OCI-LY3 (cell line): Measurements from ENCODE around the gene CRTAC1.

ENCODE experiments used
- H2AFZ ChIP-seq: fragments of 200-600, 300-600 bp; shearing (Covaris generic); 2 replicates; pipeline ENCODE4 v1.6.0; 2014; ENCODE audit warnings: antibody characterized with exemption, low read depth, low read length
- H3K27ac ChIP-seq: fragments of 200-600, 300-600 bp; sonication (generic); 2 replicates; pipeline ENCODE4 v1.5.1; 2014; ENCODE audit warnings: mild to moderate bottlenecking, low read length, moderate library complexity, mixed read lengths
- H3K27me3 ChIP-seq: fragments of 200-600, 300-600 bp; sonication (generic); 2 replicates; pipeline ENCODE4 v1.6.1; 2014; ENCODE audit warnings: low read depth, low read length, mixed read lengths
- H3K36me3 ChIP-seq: fragments of 200-600, 300-600 bp; sonication (generic); replicated peaks from 2 replicates; pipeline ENCODE3; 2014; ENCODE audit warnings: low read depth, low read length, mixed read lengths
- H3K4me1 ChIP-seq: fragments of 300-600, 200-600 bp; sonication (generic); 2 replicates; pipeline ENCODE4 v1.6.1; 2014; ENCODE audit warnings: low read length, mixed read lengths
- H3K4me2 ChIP-seq: fragments of 200-600, 300-600 bp; sonication (generic); 2 replicates; pipeline ENCODE4 v1.6.1; 2014; ENCODE audit warnings: low read length, mixed read lengths
- H3K4me3 ChIP-seq: fragments of 300-600, 200-600 bp; sonication (generic); 2 replicates; pipeline ENCODE4 v1.5.1; 2014; ENCODE audit warnings: antibody characterized with exemption, mild to moderate bottlenecking, low read length, moderate library complexity
- H3K79me2 ChIP-seq: fragments of 300-600, 200-600 bp; shearing (Covaris generic); 2 replicates; pipeline ENCODE4 v1.6.1; 2014; ENCODE audit warnings: mild to moderate bottlenecking, low read length, mixed read lengths
- H3K9ac ChIP-seq: fragments of 300-600, 200-600 bp; shearing (Covaris generic); 2 replicates; pipeline ENCODE4 v1.6.0; 2014; ENCODE audit warnings: mild to moderate bottlenecking, low read length, moderate library complexity
- H3K9me3 ChIP-seq: fragments of 200-600, 300-600 bp; shearing (Covaris generic); 2 replicates; pipeline ENCODE4 v1.6.1; 2014; ENCODE audit warnings: low read length, mixed read lengths; ENCODE audit not compliant: insufficient read depth
- H4K20me1 ChIP-seq: fragments of 200-600, 300-600 bp; sonication (generic); 2 replicates; pipeline ENCODE4 v1.6.1; 2016; ENCODE audit warnings: low read length, mixed read lengths; ENCODE audit not compliant: insufficient read depth
- EZH2phosphoT487 ChIP-seq: fragments of 200-600 bp; shearing (Covaris generic); IDR thresholded peaks from 2 replicates; pipeline ENCODE4 v1.6.1; 2018; ENCODE audit warnings: antibody characterized with exemption, mixed run types, low read depth
- TF ChIP-seq, protein P1 (sequence below): fragments of 200-600, 300-600 bp; sonication (generic); IDR thresholded peaks from 2 replicates; pipeline ENCODE4 v1.5.1; 2014; ENCODE audit warnings: antibody characterized with exemption, low read length, low read depth

CRTAC1 gene

DNA sequence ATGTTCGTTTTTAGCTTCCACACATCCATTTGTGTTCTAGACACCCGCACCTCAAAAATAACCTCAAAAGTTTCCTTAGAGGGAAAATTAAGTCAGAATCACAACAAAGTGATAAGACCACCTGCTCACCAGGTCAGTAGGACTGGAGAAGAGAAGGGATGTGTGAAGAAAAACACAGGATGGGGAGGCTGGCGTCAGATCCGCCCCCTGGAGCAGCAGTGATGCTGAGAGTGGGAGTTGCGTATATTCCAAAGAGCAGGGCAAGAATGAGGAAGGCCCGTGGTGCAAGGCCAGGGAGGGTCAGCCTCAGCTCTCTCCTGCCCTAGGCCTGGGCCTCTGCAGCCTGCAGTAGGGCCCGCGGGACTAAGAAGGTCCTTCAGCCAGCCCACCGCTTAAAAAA, 28.7 kb downstream of the CRTAC1 start:
- Histone ChIP-seq H3K4me2 (no peak overlapping the region), H3K27ac (no peak overlapping the region), H2AFZ (no peak overlapping the region), H3K4me3 (no peak overlapping the region), H3K9me3 (no peaks in the 10 kb centered on the region), H3K9ac (no peak overlapping the region), H3K36me3 (no peaks in the 10 kb centered on the region), H3K79me2 (no peaks in the 10 kb centered on the region), H3K27me3 (no peaks in the 10 kb centered on the region), H3K4me1 (no peaks in the 10 kb centered on the region), H4K20me1 (no peaks in the 10 kb centered on the region)
- no peak for TF ChIP-seq EZH2phosphoT487
- TF ChIP-seq, protein P1, sequence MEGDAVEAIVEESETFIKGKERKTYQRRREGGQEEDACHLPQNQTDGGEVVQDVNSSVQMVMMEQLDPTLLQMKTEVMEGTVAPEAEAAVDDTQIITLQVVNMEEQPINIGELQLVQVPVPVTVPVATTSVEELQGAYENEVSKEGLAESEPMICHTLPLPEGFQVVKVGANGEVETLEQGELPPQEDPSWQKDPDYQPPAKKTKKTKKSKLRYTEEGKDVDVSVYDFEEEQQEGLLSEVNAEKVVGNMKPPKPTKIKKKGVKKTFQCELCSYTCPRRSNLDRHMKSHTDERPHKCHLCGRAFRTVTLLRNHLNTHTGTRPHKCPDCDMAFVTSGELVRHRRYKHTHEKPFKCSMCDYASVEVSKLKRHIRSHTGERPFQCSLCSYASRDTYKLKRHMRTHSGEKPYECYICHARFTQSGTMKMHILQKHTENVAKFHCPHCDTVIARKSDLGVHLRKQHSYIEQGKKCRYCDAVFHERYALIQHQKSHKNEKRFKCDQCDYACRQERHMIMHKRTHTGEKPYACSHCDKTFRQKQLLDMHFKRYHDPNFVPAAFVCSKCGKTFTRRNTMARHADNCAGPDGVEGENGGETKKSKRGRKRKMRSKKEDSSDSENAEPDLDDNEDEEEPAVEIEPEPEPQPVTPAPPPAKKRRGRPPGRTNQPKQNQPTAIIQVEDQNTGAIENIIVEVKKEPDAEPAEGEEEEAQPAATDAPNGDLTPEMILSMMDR: no peak

DNA sequence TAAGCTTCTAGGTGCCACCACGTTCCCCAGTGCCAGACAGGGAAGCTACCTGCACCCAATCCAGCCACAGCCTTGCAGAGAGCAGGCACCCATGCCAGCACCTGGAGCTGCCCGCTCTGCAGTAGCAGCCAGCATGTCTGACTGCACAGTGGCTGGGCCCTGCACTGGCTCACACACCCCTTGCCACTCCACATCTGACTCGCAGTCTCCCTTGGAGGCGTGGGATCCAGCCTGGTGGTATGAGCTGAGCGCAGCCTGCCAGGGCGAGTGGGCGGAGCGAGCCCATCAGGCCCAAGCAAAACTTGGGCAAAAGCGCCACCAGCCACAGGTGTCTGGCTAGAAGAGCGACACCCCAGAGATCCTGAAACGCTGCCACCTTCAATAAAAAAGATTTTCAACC, 30.1 kb downstream of the CRTAC1 start:
- Histone ChIP-seq H4K20me1 (no peaks in the 10 kb centered on the region), H3K9me3 (no peaks in the 10 kb centered on the region), H2AFZ (no peak overlapping the region), H3K27me3 (no peaks in the 10 kb centered on the region), H3K4me1 (no peaks in the 10 kb centered on the region), H3K27ac (no peak overlapping the region), H3K4me2 (no peak overlapping the region), H3K9ac (no peak overlapping the region), H3K79me2 (no peaks in the 10 kb centered on the region), H3K36me3 (no peaks in the 10 kb centered on the region), H3K4me3 (no peak overlapping the region)
- no peak for TF ChIP-seq EZH2phosphoT487
- TF ChIP-seq, protein P1: no peak

DNA sequence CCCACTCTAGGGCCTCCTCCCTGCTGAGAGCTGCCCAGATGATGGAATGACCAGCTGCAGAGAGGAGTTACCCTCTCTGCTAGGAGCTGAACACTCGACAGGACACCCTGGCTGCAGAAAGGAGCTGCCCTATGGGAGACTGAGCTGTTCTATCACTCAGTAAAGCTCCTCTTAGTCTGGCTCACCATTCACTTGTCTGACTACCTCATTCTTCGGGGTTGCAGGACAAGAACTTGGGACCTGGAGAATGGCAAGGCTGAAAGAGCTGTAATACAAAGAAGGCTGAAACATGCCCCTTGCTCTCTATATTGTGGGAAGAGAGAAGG, 30.5 kb downstream of the CRTAC1 start:
- Histone ChIP-seq H3K27ac (no peak overlapping the region), H4K20me1 (no peaks in the 10 kb centered on the region), H3K79me2 (no peaks in the 10 kb centered on the region), H3K27me3 (no peaks in the 10 kb centered on the region), H3K9me3 (no peaks in the 10 kb centered on the region), H3K4me2 (no peak overlapping the region), H3K4me3 (no peak overlapping the region), H3K4me1 (no peaks in the 10 kb centered on the region), H3K9ac (no peak overlapping the region), H2AFZ (no peak overlapping the region), H3K36me3 (no peaks in the 10 kb centered on the region)
- TF ChIP-seq, protein P1: no peak
- no peak for TF ChIP-seq EZH2phosphoT487

DNA sequence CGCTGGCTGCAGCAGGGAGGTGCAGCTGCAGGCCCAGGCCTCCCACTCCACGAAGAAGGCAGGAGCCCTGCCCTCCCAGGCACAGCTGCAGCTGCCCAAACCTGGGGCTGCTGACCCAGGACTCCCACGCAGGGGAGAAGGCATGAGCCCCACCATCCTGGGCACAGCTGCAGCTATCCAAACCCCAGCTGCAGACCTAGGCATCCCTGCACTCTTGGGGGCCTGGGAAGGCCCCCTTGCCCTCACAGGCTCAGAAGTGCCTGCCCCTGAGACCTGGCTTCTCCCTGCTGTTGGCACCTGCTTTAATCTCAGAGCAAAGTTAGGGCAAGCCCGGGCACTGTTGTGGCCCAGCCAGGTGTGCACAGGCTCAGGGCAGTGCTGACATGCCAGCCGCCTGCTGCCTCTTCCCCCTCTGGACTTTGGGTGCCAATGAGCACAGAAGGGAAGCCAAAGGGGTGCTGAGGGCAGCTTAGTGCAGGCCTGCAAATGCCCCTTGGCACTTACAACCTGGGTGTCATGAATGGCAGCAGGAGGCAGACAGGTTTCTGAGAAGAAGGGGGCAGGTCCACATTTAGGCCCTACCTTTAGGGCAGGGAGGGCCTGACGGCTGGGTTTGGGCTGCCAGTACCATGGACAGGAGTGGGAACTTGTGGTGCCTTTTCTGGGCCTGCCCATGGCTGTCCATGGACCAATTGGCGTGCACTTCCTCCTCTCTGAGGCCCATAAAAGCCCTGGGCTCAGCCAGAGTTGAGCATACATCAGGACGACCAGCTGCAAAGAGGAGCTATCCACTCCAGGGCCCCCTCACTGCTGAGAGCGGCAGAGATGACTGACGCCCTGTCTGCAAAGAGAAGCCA, 31.1 kb downstream of the CRTAC1 start:
- no peaks in the 10 kb centered on the region for H3K27me3 ChIP-seq
- H2AFZ ChIP-seq: no peak overlapping the region
- TF ChIP-seq, protein P1: no peak
- no peak for TF ChIP-seq EZH2phosphoT487
- H3K4me2 ChIP-seq: no peak overlapping the region
- no peaks in the 10 kb centered on the region for H4K20me1 ChIP-seq
- H3K36me3 ChIP-seq: no peaks in the 10 kb centered on the region
- no peaks in the 10 kb centered on the region for H3K9me3 ChIP-seq
- H3K27ac ChIP-seq: no peak overlapping the region
- H3K4me1 ChIP-seq: no peaks in the 10 kb centered on the region
- no peak overlapping the region for H3K9ac ChIP-seq
- H3K4me3 ChIP-seq: no peak overlapping the region
- no peaks in the 10 kb centered on the region for H3K79me2 ChIP-seq
